Right atrium auricular region (tissue), 2 donors: ENCODE measurements around the gene KRT78. TPM values are rescaled to one million over a fixed set of nuclear protein-coding genes. Genes with fewer than 3 reads are reported as not detected.

Source experiments
- DNase-seq: peaks from one replicate; pipeline ENCODE4 v3.0.0-alpha.2; 2019; ENCODE audit warnings: low spot score
- H3K27ac ChIP-seq, 2 donors: fragments of 200-600 bp; sonication (generic); 1 replicate in 1 of 2; 2 replicates in 1 of 2; pipeline ENCODE4 v1.5.1; 2016 to 2019
- H3K27me3 ChIP-seq, 2 donors: fragments of 200-600 bp; sonication (generic); one replicate each; pipeline versions ENCODE4 v1.5.1 to v1.6.0; 2017 to 2019
- H3K36me3 ChIP-seq: fragments of 200-600 bp; sonication (generic); one replicate; pipeline ENCODE4 v1.5.1; 2016
- H3K4me1 ChIP-seq, 2 donors: fragments of 200-600 bp; sonication (generic); one replicate each; pipeline versions ENCODE4 v1.5.1 to v1.6.0; 2017 to 2019
- H3K4me3 ChIP-seq, 2 donors: fragments of 200-600 bp; sonication (generic); 1 replicate in 1 of 2; 2 replicates in 1 of 2; pipeline ENCODE4 v1.5.1; 2017 to 2019; ENCODE audit warnings: mild to moderate bottlenecking in 1 of 2, moderate library complexity in 1 of 2
- H3K9me3 ChIP-seq, 2 donors: fragments of 200-600 bp; sonication (generic); one replicate each; pipeline ENCODE4 v1.5.1; 2019
- CTCF ChIP-seq, 2 donors: fragments of 200-600 bp; sonication (generic); IDR thresholded peaks; one replicate each; pipeline ENCODE4 v1.5.1; 2019; ENCODE audit warnings: antibody characterized with exemption in 2 of 2
- total RNA-seq, 2 donors: library from RNA; depleted of rRNA; stranded (reverse); fragments of >200 nt; gene quantifications; one replicate each; pipeline ENCODE4 v1.1.0, GENCODE V29; 2016

The KRT78 gene
- total RNA-seq, 2 donors from 2014 or later = not detected

GRCh38 chr12:52838609-52839435, 10.0 kb downstream of the KRT78 start:
- Histone ChIP-seq H3K27me3 (no peaks in the 10 kb centered on the region), H3K36me3 (no peaks in the 10 kb centered on the region), H3K4me1 (no peaks in the 10 kb centered on the region), H3K9me3 (no peaks in the 10 kb centered on the region), H3K4me3 (no peak overlapping the region), H3K27ac (no peak overlapping the region)
- DNase-seq = no peak
- TF ChIP-seq CTCF (IDR thresholded peaks at IDR 0.05) = no peak

- H3K27me3 ChIP-seq = no peaks in the 10 kb centered on the region
Observed at GRCh38 chr12:52837781-52838608, 10.8 kb downstream of the KRT78 start.

GRCh38 chr12:52837413-52837741, 11.4 kb downstream of the KRT78 start:
- DNase-seq = no peak
- Histone ChIP-seq H3K4me1 (no peaks in the 10 kb centered on the region), H3K9me3 (no peaks in the 10 kb centered on the region), H3K27ac (no peak overlapping the region), H3K4me3 (no peak overlapping the region), H3K36me3 (no peaks in the 10 kb centered on the region), H3K27me3 (no peaks in the 10 kb centered on the region)
- TF ChIP-seq CTCF (IDR thresholded peaks at IDR 0.05) = no peak

More at GRCh38 chr12:52837781-52838608, 10.8 kb downstream of the KRT78 start:
- Histone ChIP-seq H3K36me3 (no peaks in the 10 kb centered on the region), H3K4me1 (no peaks in the 10 kb centered on the region), H3K9me3 (no peaks in the 10 kb centered on the region), H3K27ac (no peak overlapping the region), H3K4me3 (no peak overlapping the region)
- no peak for DNase-seq
- TF ChIP-seq CTCF (IDR thresholded peaks at IDR 0.05) = no peak

- Histone ChIP-seq H3K27me3 (no peaks in the 10 kb centered on the region), H3K4me3 (no peak overlapping the region), H3K27ac (no peak overlapping the region), H3K4me1 (no peaks in the 10 kb centered on the region), H3K36me3 (no peaks in the 10 kb centered on the region), H3K9me3 (no peaks in the 10 kb centered on the region)
- DNase-seq = no peak
- no peak for TF ChIP-seq CTCF (IDR thresholded peaks at IDR 0.05)
Observed at GRCh38 chr12:52836491-52837412, 12.0 kb downstream of the KRT78 start.

- DNase-seq = no peak
- Histone ChIP-seq H3K27me3 (no peaks in the 10 kb centered on the region), H3K27ac (no peak overlapping the region), H3K4me1 (no peaks in the 10 kb centered on the region), H3K4me3 (no peak overlapping the region), H3K36me3 (no peaks in the 10 kb centered on the region), H3K9me3 (no peaks in the 10 kb centered on the region)
- TF ChIP-seq CTCF (IDR thresholded peaks at IDR 0.05) = no peak
Observed at GRCh38 chr12:52836042-52836466, 12.7 kb downstream of the KRT78 start.
